Osteoblast (primary cell): ENCODE measurements around the gene UST. TPM values are rescaled to one million over a fixed set of nuclear protein-coding genes. Genes with fewer than 3 reads are reported as not detected.

Source experiments
- DNase-seq: peaks from one replicate; pipeline ENCODE4 v3.0.0; 2011; ENCODE audit warnings: low spot score, mixed read lengths; ENCODE audit not compliant: insufficient read length; ENCODE audit errors: missing footprints
- H2AFZ ChIP-seq: 2 replicates; pipeline ENCODE4 v1.6.0; 2011; ENCODE audit warnings: mild to moderate bottlenecking, low read length
- H3K27ac ChIP-seq: 2 replicates; pipeline ENCODE4 v1.5.1; 2011; ENCODE audit warnings: mild to moderate bottlenecking, low read depth, low read length, moderate library complexity
- H3K27me3 ChIP-seq: 2 replicates; pipeline ENCODE4 v1.6.0; 2012; ENCODE audit warnings: mild to moderate bottlenecking, control low read depth, inconsistent platforms, low read length, moderate library complexity; ENCODE audit not compliant: insufficient read depth
- H3K36me3 ChIP-seq: 2 replicates; pipeline ENCODE4 v1.5.1; 2011; ENCODE audit warnings: mild to moderate bottlenecking, low read length, control low read depth, moderate library complexity; ENCODE audit not compliant: insufficient read depth
- H3K4me1 ChIP-seq: 2 replicates; pipeline ENCODE4 v1.5.1; 2011; ENCODE audit warnings: mild to moderate bottlenecking, low read length, control low read depth, moderate library complexity; ENCODE audit not compliant: insufficient read depth
- H3K4me2 ChIP-seq: 2 replicates; pipeline ENCODE4 v1.6.0; 2011; ENCODE audit warnings: mild to moderate bottlenecking, low read length; ENCODE audit not compliant: insufficient read depth
- H3K4me3 ChIP-seq: fragments of 200-600 bp; sonication (generic); 3 replicates; pipeline ENCODE4 v1.5.1; 2012; ENCODE audit warnings: mild to moderate bottlenecking, low read length, inconsistent platforms; ENCODE audit not compliant: insufficient read depth
- H3K79me2 ChIP-seq: 2 replicates; pipeline ENCODE4 v1.6.0; 2012; ENCODE audit warnings: mild to moderate bottlenecking, low read length, control low read depth, inconsistent platforms; ENCODE audit not compliant: insufficient read depth
- H3K9me3 ChIP-seq: 2 replicates; pipeline ENCODE4 v1.5.1; 2011; ENCODE audit warnings: low read depth, low read length, control low read depth
- H4K20me1 ChIP-seq: 2 replicates; pipeline ENCODE4 v1.6.0; 2012; ENCODE audit warnings: mild to moderate bottlenecking, low read length, control low read depth; ENCODE audit not compliant: insufficient read depth
- CTCF ChIP-seq: IDR thresholded peaks from 2 replicates; pipeline ENCODE4 v1.5.1; 2011; ENCODE audit warnings: mild to moderate bottlenecking, low read depth, low read length, moderate library complexity; ENCODE audit errors: extremely low read depth
- total RNA-seq: library from RNA; depleted of rRNA; stranded (reverse); fragments of >200 nt; gene quantifications from 2 replicates; pipeline ENCODE4 v1.2.3, GENCODE V29; 2012

Gene UST
- total RNA-seq, 1 donor: 18.1 TPM

DNA sequence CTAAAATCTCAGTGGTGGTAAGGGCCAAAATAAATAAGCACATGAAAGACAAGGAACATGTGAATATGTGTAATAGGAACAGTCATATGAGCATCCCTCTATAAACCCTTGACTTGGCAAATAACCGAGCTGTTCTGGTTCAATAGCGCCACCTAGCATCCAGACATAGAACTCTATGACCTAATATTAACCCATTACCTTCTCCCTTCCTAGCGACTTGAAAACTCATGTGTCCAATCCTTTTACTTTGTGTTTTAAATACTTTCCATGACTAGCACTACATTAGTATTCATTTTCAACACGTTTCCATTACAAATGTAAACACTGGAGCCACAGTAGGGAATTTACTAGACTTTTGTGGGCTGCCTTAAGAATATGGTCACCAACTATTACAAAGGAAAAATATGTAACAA, 279.7 kb downstream of the UST start:
- Histone ChIP-seq H2AFZ (no peak overlapping the region), H3K27ac (peak overlapping the region; percentile 65), H4K20me1 (no peaks in the 10 kb centered on the region), H3K4me3 (no peak overlapping the region), H3K79me2 (no peaks in the 10 kb centered on the region), H3K4me2 (peak overlapping the region; percentile 23), H3K36me3 (no peaks in the 10 kb centered on the region), H3K27me3 (no peaks in the 10 kb centered on the region), H3K9me3 (no peaks in the 10 kb centered on the region), H3K4me1 (peaks cover 26% of the 10 kb centered on the region)
- peak; percentile 81 for TF ChIP-seq CTCF
- no peak for DNase-seq

DNA sequence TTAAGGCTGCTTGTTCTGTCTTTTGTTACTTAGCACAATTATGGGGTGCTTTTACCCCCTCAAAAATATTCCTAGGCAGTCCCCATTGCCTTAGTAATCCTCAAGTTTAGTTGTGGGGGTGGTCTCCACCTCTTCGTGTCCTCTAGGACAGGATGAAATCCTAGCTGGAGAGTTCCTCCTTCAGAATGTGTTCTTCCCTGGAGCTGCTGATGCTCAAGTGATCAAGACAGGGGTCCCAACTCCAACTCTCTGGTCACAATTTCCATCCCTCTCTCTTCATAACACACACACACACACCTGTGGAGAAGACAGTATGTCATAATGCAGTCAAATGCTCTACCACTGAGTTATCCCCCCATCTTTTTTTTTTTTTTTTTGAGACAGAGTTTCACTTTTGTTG, 280.7 kb downstream of the UST start:
- no peak overlapping the region for H3K4me3 ChIP-seq
- H3K9me3 ChIP-seq: no peaks in the 10 kb centered on the region
- TF ChIP-seq CTCF: no peak
- DNase-seq: no peak
- H3K79me2 ChIP-seq: no peaks in the 10 kb centered on the region
- H2AFZ ChIP-seq: no peak overlapping the region
- H3K36me3 ChIP-seq: no peaks in the 10 kb centered on the region
- H4K20me1 ChIP-seq: no peaks in the 10 kb centered on the region
- no peaks in the 10 kb centered on the region for H3K27me3 ChIP-seq
- no peak overlapping the region for H3K4me2 ChIP-seq
- H3K27ac ChIP-seq: peak overlapping the region; percentile 38
- H3K4me1 ChIP-seq: peaks cover 36% of the 10 kb centered on the region

DNA sequence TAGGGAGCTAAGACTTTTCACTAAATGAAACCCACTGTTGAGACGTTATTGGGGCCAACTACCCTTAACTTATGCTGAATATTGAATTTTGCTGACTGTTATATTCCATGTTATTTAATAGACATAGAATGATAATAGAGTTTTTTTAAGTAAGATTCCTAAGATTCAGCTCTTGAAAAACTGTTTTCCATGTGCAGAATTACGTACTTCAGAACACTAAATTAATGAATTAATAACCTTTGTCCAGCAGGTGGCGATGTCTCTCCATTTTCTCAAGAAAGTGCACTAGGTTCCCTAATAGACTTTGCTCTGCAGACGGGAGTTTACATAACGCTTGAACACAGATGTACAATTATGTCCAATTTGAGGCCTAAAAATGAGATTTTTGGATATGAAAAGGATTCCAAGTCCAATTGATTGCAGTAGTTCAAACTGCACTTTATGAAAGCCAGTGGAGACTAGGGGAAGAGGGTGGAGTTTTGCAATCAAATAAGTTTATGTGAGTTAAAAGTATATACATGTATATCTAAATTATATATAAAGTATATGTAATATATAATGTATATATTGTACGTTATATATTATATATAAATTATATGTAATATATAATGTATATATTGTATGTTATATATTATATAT, 282.1 kb downstream of the UST start:
- Histone ChIP-seq H3K9me3 (no peaks in the 10 kb centered on the region), H3K27me3 (no peaks in the 10 kb centered on the region), H3K79me2 (no peaks in the 10 kb centered on the region), H3K36me3 (no peaks in the 10 kb centered on the region), H3K4me2 (no peak overlapping the region), H2AFZ (no peak overlapping the region), H4K20me1 (no peaks in the 10 kb centered on the region), H3K4me3 (no peak overlapping the region), H3K27ac (no peak overlapping the region), H3K4me1 (peaks cover 50% of the 10 kb centered on the region)
- DNase-seq: no peak
- TF ChIP-seq CTCF: peak; percentile 59

GRCh38 chr6:149031201-149031858, 284.5 kb downstream of the UST start:
- Histone ChIP-seq H3K4me3 (peak overlapping the region; percentile 62), H3K9me3 (no peaks in the 10 kb centered on the region), H2AFZ (peak overlapping the region; percentile 69), H4K20me1 (no peaks in the 10 kb centered on the region), H3K4me2 (peak overlapping the region; percentile 88), H3K36me3 (no peaks in the 10 kb centered on the region), H3K27me3 (no peaks in the 10 kb centered on the region), H3K27ac (peak overlapping the region; percentile 98), H3K79me2 (no peaks in the 10 kb centered on the region), H3K4me1 (peaks cover 48% of the 10 kb centered on the region)
- no peak for DNase-seq
- TF ChIP-seq CTCF: no peak
